Measurements from ENCODE around the gene ARFRP1.

GRCh38 chr20:63693733-63694583, 13.8 kb downstream of the ARFRP1 start:
- no peak for TF ChIP-seq CTCF (IDR thresholded peaks at IDR 0.05)
- no peak for TF ChIP-seq E2F4 (CRISPR knock-in tag; IDR thresholded peaks at IDR 0.05; ENCODE audit: borderline replicate concordance, low read depth)
- TF ChIP-seq, protein P1, sequence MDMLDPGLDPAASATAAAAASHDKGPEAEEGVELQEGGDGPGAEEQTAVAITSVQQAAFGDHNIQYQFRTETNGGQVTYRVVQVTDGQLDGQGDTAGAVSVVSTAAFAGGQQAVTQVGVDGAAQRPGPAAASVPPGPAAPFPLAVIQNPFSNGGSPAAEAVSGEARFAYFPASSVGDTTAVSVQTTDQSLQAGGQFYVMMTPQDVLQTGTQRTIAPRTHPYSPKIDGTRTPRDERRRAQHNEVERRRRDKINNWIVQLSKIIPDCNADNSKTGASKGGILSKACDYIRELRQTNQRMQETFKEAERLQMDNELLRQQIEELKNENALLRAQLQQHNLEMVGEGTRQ (CRISPR knock-in tag; IDR thresholded peaks at IDR 0.05): no peak
- TF ChIP-seq, protein P2, sequence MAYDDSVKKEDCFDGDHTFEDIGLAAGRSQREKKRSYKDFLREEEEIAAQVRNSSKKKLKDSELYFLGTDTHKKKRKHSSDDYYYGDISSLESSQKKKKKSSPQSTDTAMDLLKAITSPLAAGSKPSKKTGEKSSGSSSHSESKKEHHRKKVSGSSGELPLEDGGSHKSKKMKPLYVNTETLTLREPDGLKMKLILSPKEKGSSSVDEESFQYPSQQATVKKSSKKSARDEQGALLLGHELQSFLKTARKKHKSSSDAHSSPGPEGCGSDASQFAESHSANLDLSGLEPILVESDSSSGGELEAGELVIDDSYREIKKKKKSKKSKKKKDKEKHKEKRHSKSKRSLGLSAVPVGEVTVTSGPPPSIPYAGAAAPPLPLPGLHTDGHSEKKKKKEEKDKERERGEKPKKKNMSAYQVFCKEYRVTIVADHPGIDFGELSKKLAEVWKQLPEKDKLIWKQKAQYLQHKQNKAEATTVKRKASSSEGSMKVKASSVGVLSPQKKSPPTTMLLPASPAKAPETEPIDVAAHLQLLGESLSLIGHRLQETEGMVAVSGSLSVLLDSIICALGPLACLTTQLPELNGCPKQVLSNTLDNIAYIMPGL (CRISPR knock-in tag; IDR thresholded peaks at IDR 0.05): no peak
- TF ChIP-seq KAT7 (CRISPR knock-in tag; IDR thresholded peaks at IDR 0.05; ENCODE audit: borderline replicate concordance): no peak
- TF ChIP-seq JUN (CRISPR knock-in tag; IDR thresholded peaks at IDR 0.05): no peak
- TF ChIP-seq, protein P3, sequence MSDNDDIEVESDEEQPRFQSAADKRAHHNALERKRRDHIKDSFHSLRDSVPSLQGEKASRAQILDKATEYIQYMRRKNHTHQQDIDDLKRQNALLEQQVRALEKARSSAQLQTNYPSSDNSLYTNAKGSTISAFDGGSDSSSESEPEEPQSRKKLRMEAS (CRISPR knock-in tag; IDR thresholded peaks at IDR 0.05): no peak
- TF ChIP-seq NR1H2 (CRISPR knock-in tag; IDR thresholded peaks at IDR 0.05): no peak
